D721Med (cell line): ENCODE data around the gene RPP25L.

Experiments used
- DNase-seq: peaks from one replicate; pipeline ENCODE4 v3.0.0; 2011; ENCODE audit warnings: low spot score; ENCODE audit not compliant: insufficient read length
- FAIRE-seq: peaks from 2 replicates; lab custom pipeline; 2011; peaks lifted over from hg19 to GRCh38; lab: Jason Lieb, UNC
- TF ChIP-seq, protein P1 (sequence below): IDR thresholded peaks from 2 replicates; pipeline ENCODE4 v1.5.1; 2012; ENCODE audit warnings: mild to moderate bottlenecking, control low read depth; ENCODE audit not compliant: insufficient read depth; ENCODE audit errors: missing control alignments

Gene RPP25L

GRCh38 chr9:34575862-34576596, 35.9 kb downstream of the RPP25L start:
- DNase-seq (no peak), FAIRE-seq (no peak)
- TF ChIP-seq, protein P1, sequence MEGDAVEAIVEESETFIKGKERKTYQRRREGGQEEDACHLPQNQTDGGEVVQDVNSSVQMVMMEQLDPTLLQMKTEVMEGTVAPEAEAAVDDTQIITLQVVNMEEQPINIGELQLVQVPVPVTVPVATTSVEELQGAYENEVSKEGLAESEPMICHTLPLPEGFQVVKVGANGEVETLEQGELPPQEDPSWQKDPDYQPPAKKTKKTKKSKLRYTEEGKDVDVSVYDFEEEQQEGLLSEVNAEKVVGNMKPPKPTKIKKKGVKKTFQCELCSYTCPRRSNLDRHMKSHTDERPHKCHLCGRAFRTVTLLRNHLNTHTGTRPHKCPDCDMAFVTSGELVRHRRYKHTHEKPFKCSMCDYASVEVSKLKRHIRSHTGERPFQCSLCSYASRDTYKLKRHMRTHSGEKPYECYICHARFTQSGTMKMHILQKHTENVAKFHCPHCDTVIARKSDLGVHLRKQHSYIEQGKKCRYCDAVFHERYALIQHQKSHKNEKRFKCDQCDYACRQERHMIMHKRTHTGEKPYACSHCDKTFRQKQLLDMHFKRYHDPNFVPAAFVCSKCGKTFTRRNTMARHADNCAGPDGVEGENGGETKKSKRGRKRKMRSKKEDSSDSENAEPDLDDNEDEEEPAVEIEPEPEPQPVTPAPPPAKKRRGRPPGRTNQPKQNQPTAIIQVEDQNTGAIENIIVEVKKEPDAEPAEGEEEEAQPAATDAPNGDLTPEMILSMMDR, result no peak

DNA sequence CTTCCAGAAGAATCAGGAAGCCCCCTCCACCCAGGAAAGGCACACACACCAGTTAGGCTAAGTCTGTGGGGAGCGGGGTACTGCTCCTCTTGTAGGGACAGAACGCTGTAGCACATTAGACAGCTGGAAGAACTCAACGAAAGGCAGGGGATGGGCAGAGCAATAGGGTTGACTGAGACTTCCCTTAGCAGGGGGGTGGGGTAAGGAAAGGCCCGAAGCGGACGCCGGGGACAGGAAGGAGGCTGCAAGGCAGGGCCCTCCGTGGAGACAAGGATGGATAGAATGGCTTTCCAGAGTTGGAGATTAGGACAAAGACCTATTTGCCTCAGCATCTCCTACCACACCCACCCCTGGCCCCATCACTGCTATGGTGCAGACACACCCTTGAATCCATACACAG, 36.7 kb downstream of the RPP25L start:
- FAIRE-seq (no peak), DNase-seq (no peak)
- TF ChIP-seq, protein P1, result no peak

- DNase-seq, result no peak
- no peak for FAIRE-seq
- TF ChIP-seq, protein P1, result no peak
Observed at GRCh38 chr9:34574571-34574970, 37.3 kb downstream of the RPP25L start.

DNA sequence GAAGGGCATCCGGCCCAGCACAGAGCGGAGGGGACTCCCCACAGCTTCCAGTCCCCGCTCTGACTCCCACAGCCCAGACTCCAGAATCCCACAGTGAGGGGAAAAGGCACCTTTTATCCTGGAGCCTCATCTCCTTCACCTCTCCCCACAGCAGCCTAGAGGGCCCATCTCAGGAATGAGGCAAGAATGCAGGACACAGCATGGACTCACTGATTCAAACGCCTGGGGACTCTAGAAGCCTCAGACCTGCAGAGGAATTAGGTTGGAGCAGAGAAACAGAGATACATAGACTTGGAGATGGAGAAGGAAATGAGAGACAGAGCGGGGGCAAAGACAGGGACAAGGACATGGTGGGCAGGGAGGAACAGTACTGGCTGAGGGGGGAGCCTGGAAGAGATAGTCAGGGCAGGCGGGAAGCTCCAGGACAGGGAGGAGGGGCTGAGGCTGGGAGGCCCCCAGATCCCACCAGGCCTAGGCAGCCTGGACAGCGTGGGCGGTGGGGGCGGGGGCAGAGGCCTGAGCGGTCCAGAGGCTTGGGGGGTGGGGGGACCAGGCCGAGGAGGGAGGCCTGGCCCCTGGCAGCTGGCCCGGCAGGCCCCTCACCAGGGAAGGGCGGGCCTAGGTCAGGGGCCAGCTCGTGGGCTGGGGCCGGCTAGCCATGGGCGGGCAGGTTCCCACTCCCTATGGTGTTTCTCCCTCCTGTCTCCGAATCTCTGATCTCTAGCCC, 38.1 kb downstream of the RPP25L start:
- FAIRE-seq, result no peak
- TF ChIP-seq, protein P1, result no peak
- no peak for DNase-seq

- TF ChIP-seq, protein P1, result no peak
- FAIRE-seq, result no peak
- DNase-seq, result no peak
Observed at GRCh38 chr9:34572628-34573027, 39.3 kb downstream of the RPP25L start.

DNA sequence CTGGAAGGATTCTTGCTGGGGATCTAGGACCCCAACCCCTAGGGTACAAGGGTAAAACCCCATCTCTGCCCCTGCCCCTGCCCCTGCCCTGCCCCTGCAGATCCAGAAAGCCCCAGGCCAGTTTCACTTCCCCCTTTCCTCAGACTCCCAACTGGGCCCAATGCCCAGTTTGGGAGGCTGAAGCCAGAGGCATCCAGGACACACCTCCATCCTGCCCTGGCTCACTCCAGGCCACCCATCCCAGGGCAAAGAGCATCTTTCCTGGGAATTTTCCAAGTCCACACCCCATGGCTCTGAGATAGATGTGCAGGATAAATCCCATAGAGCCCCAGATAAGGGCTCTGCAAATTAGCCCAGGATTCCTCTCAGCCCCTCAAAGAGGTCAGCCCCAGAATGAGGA, 39.8 kb downstream of the RPP25L start:
- TF ChIP-seq, protein P1, result no peak
- DNase-seq (no peak), FAIRE-seq (no peak)

DNA sequence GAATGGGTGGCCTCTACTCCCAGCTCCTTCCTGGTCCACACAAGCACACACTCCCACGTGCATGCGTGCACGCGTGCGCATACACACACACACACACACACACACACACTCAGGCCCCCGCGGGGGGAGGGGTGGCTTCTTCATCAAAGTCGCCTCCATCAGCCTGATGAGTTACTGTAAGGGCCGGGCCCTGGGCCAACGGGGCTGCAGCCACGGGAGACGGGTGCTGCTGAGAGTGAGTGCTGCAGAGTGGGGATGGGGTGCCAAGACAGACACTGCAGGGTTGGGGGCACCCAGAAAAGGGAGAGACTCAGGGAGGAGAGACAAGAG, 40.5 kb downstream of the RPP25L start:
- TF ChIP-seq, protein P1, result no peak
- DNase-seq (no peak), FAIRE-seq (no peak)
